Activated T-cell treated with anti-CD3 and anti-CD28 coated beads for 24 hours (primary cell): ENCODE measurements around the gene SDHAF3.
"Not testable (repeated sequence)": the region's sequence is repeated elsewhere in the genome, so short reads cannot be mapped to it uniquely, and the experiment has no call there.

Experiments
- DNase-seq: peaks from one replicate; pipeline ENCODE4 v3.0.0-alpha.2; 2020; ENCODE audit warnings: low read depth

Gene SDHAF3

GRCh38 chr7:97123115-97123514 lies 5.6 kb downstream of the SDHAF3 start:
- DNase-seq: not testable (repeated sequence)

- no peak for DNase-seq
Measured at GRCh38 chr7:97126483-97127171, 9.1 kb downstream of the SDHAF3 start.

- DNase-seq: no peak
Measured at GRCh38 chr7:97128736-97129135, 11.2 kb downstream of the SDHAF3 start.

GRCh38 chr7:97130417-97131139 lies 13.1 kb downstream of the SDHAF3 start:
- DNase-seq: no peak

GRCh38 chr7:97133159-97133558 lies 15.7 kb downstream of the SDHAF3 start:
- DNase-seq: no peak

- DNase-seq: no peak
Measured at GRCh38 chr7:97138830-97139229, 21.3 kb downstream of the SDHAF3 start.

GRCh38 chr7:97145068-97145467 lies 27.6 kb downstream of the SDHAF3 start:
- DNase-seq: no peak

- no peak for DNase-seq
Measured at GRCh38 chr7:97149843-97150242, 32.3 kb downstream of the SDHAF3 start.

- no peak for DNase-seq
Measured at GRCh38 chr7:97155897-97156418, 38.5 kb downstream of the SDHAF3 start.

- not testable (repeated sequence) for DNase-seq
Measured at GRCh38 chr7:97159984-97160383, 42.5 kb downstream of the SDHAF3 start.

GRCh38 chr7:97161609-97162008 lies 44.1 kb downstream of the SDHAF3 start:
- DNase-seq: not testable (repeated sequence)

- DNase-seq: no peak
Measured at GRCh38 chr7:97166308-97166707, 48.8 kb downstream of the SDHAF3 start.

GRCh38 chr7:97167176-97167575 lies 49.7 kb downstream of the SDHAF3 start:
- DNase-seq: no peak

GRCh38 chr7:97167749-97168148 lies 50.3 kb downstream of the SDHAF3 start:
- no peak for DNase-seq

GRCh38 chr7:97174303-97174702 lies 56.8 kb downstream of the SDHAF3 start:
- no peak for DNase-seq

GRCh38 chr7:97179454-97180104 lies 62.1 kb downstream of the SDHAF3 start:
- peak; percentile 21 for DNase-seq

GRCh38 chr7:97187067-97187466 lies 69.6 kb downstream of the SDHAF3 start:
- DNase-seq: no peak

- not testable (repeated sequence) for DNase-seq
Measured at GRCh38 chr7:97196174-97196573, 78.7 kb downstream of the SDHAF3 start.

- DNase-seq: no peak
Measured at GRCh38 chr7:97198596-97198995, 81.1 kb downstream of the SDHAF3 start.

- no peak for DNase-seq
Measured at GRCh38 chr7:97200018-97200417, 82.5 kb downstream of the SDHAF3 start.

GRCh38 chr7:97203957-97204356 lies 86.5 kb downstream of the SDHAF3 start:
- DNase-seq: no peak

GRCh38 chr7:97204821-97205220 lies 87.3 kb downstream of the SDHAF3 start:
- no peak for DNase-seq

GRCh38 chr7:97215556-97215955 lies 98.1 kb downstream of the SDHAF3 start:
- no peak for DNase-seq
